ENCODE results near the gene NHSL1.

NHSL1 gene

GRCh38 chr6:138499303-138500018, at the start of gene NHSL1:
TSS of gene NHSL1 (minus strand) at chr6:138499494. CDS start at chr6:138499290, 204 bp downstream.
- DNase-seq (ENCODE audit: low read depth in 2 of 2), result no peak

GRCh38 chr6:138546733-138547185, 47.5 kb upstream of the NHSL1 start:
- no peak for DNase-seq (ENCODE audit: low read depth in 2 of 2)

- no peak for DNase-seq (ENCODE audit: low read depth in 2 of 2)
Observed at GRCh38 chr6:138545621-138545980, 46.3 kb upstream of the NHSL1 start.

DNA sequence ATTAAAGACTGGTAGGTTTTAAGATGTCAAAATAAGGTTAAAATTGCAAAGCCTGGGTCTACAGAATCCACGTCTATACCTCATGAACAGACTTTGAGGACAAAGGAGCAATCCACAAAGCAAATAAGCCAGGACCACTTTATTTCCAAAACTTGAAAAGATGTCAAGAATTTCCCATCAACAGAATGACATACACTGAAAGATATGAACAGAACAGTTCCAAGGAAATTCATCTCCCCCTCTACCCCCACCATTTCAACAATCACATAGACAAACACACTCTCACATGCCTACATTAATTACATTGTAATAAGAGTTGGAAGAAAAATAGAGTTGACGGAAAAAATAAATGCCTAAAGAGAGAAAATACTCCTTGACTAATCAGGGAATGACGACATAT, 45.2 kb upstream of the NHSL1 start:
- DNase-seq (ENCODE audit: low read depth in 2 of 2), result no peak

DNA sequence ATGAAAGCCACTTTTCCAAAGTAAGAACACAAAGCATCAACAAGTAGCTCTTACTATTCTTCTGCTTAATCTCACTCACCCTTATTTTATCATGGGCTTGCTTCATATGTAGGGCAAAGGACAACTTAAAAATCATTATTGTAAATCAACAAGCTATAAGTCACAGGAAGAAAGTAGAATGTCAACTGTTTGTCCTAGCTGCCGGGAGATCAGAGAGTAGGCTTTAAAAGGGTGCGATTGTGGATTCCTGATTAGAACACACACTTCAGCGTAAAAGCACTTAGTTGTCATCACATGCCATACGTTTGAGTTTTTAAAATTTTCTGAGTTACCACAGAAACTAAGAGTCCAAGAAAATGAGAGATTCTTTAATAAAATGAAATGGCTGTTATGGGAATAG, 44.4 kb upstream of the NHSL1 start:
- no peak for DNase-seq (ENCODE audit: low read depth in 2 of 2)

DNA sequence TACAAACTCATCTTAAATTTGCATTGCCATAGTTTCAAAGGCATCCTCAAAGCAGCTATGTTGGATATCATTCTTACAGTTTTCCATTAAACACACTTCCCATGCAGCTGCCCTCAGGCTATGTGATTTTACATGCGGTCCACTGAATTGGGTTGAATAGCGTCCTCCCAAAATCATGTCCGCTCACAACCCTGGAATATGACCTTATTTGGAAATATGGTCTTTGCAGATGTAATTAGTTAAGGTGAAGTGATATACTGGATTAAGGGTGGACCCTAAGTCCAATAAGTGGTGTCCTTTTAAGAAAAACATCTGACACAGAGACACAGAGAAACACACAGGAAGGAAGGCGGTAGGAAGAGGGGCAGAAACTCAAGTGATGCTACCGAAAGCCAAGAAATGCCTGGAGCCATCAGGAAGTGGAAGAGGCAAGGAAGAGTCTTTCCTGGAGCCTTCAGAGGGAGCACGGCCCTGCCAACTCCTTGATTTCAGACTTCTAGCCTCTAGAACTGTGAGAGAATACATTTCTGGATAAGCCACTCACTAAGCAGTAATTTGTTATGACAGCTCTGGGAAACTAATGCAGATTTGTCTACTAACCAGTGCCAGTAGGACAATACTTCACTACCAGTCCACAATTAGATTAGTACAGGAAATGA, 42.7 kb upstream of the NHSL1 start:
- no peak for DNase-seq (ENCODE audit: low read depth in 2 of 2)

- no peak for DNase-seq (ENCODE audit: low read depth in 2 of 2)
Observed at GRCh38 chr6:138540468-138540867, 41.2 kb upstream of the NHSL1 start.

- no peak for DNase-seq (ENCODE audit: low read depth in 2 of 2)
Observed at GRCh38 chr6:138539876-138540275, 40.6 kb upstream of the NHSL1 start.

GRCh38 chr6:138538390-138539031, 39.2 kb upstream of the NHSL1 start:
- no peak for DNase-seq (ENCODE audit: low read depth in 2 of 2)

DNA sequence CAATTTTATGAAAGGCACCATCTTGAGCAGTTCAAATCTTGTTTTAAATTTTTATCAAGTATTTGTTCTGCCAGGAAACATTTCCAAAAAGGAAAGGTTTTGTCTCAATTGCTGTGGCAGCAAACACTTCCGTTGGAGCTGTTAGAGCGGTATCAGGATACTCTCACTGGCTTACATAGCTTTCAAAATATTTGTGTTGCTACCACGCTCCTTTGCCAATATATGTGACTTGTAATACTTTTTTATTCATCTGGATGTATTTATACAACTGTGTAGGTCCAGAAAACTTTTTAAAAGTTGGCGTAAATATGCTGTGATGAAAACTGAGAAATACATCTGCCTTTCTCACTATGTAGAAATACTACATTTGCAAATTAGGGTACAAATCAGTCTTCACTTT, 37.8 kb upstream of the NHSL1 start:
- no peak for DNase-seq (ENCODE audit: low read depth in 2 of 2)

DNA sequence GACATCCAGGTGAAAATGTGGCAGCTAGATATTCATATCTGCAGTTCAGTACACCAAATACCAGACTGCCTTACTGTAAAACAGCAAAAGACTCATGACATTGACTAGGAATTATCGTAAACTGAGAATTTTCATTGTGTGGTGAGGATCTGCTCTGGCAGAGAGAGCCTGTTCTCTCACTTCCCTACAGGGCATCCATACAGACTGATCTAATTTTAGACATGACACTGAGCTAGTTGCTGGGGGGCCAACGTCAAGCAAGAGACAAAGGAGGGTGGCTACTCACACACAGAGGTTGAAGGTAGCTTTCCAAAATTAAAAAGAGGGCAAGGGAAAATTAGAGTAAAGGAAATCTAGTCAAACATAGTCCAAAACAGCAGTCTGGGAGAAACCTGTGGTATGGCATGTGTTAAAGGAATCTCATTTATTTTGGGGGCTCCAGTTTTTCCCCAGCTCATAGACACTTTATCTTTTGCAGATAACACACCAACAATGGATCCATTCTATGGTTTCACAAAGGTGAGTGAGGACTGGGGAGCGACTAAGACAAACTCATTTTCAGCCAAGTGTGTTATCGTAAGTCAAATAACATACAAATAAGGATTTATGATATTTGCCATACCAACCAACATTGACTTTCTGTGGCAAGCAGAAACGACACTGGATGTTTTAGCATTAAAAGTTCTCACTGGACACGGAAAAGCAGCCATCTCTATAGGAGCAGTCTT, 36.6 kb upstream of the NHSL1 start:
- no peak for DNase-seq (ENCODE audit: low read depth in 2 of 2)

- no peak for DNase-seq (ENCODE audit: low read depth in 2 of 2)
Observed at GRCh38 chr6:138533667-138534066, 34.4 kb upstream of the NHSL1 start.

GRCh38 chr6:138531387-138531786, 32.1 kb upstream of the NHSL1 start:
- no peak for DNase-seq (ENCODE audit: low read depth in 2 of 2)

- DNase-seq (ENCODE audit: low read depth in 2 of 2), result no peak
Observed at GRCh38 chr6:138529478-138529877, 30.2 kb upstream of the NHSL1 start.

DNA sequence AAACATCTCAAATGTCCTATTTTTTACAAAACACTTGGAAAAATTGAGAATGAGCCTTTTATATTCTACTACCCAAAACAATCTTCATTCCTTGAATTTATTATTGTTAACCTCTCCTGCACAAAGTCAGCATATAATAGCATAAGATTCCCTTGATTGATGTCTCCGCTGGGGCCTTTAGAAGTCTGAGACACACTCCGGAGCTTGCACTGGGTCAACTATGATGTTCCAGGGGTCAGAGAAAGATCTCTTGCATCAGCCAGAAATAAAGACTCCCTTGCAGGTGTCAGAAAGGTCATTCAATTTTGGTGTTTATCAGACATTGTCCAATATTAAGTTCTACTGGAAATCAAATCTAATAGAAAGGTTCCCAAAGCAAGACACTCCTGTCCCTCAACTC, 29.7 kb upstream of the NHSL1 start:
- no peak for DNase-seq (ENCODE audit: low read depth in 2 of 2)

GRCh38 chr6:138528137-138528536, 28.8 kb upstream of the NHSL1 start:
- no peak for DNase-seq (ENCODE audit: low read depth in 2 of 2)

DNA sequence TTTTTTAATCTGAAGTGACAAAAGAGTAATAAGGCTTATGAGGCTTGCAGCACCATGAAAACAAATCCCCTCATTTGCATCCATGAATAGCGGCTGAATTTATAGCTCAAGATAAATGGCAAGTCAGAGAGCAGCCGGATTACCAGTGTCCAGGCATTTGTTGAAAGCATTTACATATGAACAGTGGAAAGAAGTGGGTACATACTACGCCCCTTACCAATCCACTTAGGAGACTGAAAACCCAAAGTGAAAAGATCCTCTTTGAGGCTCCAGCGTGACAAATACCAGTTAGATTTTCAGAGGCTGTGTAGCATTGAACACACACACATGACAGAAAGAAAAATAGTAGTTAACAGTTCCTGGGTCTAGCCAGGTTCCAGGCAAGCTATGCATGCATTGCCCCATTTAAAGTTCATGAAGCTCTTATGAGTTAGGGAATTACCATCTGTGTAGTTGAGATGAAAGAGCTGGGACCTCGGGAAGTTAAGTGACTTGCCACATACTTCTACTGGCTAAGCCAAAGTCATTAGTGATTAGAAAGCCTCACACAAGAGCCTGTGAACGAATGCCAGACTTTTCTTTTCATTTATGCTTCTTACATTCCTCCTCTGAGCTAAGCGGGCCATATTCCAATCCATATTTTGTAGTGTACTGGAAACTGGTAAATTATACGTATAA, 28.3 kb upstream of the NHSL1 start:
- no peak for DNase-seq (ENCODE audit: low read depth in 2 of 2)

GRCh38 chr6:138526822-138527235, 27.5 kb upstream of the NHSL1 start:
- DNase-seq (ENCODE audit: low read depth in 2 of 2), result no peak

DNA sequence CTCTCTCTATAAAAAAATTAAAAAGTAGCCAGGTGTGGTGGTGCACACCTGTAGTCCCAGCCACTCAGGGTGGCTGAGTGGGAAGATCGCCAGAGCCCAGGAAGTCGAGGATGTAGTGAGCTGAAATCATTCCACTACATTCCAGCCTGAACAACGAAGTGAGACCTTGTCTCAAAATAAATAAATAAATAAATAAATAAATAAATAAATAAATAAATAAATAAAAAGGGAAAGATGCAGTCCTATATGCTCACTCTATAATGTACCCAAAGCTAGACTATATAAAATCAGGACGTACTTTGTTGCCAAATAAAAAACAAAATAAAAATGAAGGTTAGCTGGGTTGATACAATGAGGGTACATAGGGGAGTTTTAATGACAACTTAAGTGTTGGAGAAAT, 26.1 kb upstream of the NHSL1 start:
- no peak for DNase-seq (ENCODE audit: low read depth in 2 of 2)

DNA sequence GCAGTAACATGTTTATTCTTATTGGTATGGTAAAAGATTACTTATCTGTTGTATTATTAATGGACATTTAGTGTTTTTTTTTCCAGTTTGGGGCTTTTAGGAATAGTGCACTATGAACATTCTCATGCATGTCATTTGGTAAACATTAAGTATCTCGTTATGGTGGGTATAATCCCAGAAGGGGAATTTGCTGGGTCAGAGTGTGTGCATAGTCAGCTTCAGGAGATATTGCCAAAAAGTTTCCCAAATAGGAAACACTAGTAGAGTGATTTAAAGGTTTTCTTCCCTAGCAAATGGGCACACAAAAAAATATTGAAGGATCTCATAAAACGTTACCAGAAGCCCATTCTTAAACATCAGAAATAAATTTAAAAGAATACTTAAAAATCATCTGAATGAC, 25.2 kb upstream of the NHSL1 start:
- no peak for DNase-seq (ENCODE audit: low read depth in 2 of 2)

DNA sequence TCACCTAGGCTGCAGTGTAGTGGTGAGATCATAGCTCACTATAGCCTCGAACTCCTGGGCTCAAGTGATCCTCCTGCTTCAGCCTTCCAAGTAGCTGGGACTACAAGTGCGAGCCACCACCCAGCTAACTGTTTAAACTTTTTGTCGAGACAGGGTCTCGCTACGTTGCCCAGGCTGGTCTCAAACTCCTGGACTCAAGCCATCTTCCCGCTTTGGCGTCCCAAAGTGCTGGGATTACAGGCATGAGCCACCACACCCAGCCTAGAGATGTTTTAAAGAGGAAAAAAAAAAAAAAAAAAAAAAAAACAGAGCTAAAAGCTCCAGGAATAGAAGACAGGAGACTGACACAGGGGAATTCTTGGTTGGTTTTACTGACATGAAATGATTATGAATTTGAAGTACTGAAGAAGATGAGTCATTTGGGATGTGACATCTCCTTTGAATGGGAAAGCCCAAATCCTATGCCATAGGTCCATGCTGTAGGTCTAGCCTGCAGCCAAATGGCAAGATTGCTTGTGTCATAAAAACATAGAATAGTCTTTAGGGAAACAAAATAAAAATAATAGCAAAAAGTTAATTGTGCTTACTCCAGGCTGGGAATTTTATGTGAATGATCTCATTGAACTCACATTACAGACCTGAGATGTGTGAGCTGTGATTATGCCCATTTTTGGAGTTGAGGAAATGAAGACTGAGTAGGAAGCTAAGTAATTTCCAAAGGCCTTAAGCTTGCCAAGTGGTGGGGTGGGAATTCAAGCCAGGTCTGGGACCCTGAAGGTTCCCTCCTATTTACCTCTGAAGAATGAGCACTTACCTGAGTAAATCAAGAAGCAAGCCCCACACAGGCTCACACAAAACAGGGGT, 24.3 kb upstream of the NHSL1 start:
- no peak for DNase-seq (ENCODE audit: low read depth in 2 of 2)
